ENCODE data around the gene SLC3A2.
A peak's percentile ranks its signal among the peaks of the same experiment; 100 is the strongest.

SLC3A2 gene

DNA sequence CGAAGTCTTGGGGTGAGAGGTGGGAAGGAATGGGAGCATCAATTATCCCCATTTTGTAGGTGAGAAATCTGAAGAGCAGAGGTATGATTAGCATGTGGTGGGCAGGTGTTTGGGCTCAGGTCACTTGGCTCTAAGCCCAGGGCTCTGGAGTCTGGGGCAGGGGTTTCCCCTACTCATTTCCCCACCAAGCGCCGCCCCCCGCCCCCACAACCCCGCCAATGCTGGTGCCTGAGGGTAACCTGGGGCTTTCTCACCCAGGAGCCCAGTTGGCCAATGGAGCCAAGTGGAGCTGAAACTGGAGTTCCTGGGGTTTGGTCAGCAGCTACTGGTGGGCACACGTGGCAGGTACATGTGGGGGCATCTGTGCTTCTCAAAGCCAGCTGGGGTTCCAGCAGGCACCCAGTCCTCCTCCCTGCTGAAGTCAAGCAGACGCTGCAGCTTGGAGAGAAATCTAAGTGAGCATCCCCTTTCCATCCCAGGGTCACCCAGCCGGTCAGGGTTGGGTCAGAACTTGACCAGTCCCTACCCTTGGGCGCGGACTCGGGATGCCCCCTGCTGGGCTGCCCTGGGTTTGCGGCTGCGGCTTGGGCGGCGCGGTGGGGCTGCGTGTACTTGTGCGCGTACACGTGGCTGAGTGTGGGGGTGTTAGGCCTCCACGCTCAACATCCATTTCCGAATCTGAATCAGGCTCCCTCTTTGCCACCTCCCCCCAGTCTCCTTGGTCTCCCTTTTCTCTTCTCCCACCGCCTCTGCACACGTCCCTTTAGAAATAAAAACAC is 42.1 kb downstream of the SLC3A2 start:
- TF ChIP-seq, protein P1, sequence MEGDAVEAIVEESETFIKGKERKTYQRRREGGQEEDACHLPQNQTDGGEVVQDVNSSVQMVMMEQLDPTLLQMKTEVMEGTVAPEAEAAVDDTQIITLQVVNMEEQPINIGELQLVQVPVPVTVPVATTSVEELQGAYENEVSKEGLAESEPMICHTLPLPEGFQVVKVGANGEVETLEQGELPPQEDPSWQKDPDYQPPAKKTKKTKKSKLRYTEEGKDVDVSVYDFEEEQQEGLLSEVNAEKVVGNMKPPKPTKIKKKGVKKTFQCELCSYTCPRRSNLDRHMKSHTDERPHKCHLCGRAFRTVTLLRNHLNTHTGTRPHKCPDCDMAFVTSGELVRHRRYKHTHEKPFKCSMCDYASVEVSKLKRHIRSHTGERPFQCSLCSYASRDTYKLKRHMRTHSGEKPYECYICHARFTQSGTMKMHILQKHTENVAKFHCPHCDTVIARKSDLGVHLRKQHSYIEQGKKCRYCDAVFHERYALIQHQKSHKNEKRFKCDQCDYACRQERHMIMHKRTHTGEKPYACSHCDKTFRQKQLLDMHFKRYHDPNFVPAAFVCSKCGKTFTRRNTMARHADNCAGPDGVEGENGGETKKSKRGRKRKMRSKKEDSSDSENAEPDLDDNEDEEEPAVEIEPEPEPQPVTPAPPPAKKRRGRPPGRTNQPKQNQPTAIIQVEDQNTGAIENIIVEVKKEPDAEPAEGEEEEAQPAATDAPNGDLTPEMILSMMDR (conservative IDR thresholded peaks at IDR 0.05; ENCODE audit: low read depth, low read length): peak; percentile 47
- H3K4me3 ChIP-seq (ENCODE audit: low read length): no peak overlapping the region
- no peak for DNase-seq (ENCODE audit: low read depth)

DNA sequence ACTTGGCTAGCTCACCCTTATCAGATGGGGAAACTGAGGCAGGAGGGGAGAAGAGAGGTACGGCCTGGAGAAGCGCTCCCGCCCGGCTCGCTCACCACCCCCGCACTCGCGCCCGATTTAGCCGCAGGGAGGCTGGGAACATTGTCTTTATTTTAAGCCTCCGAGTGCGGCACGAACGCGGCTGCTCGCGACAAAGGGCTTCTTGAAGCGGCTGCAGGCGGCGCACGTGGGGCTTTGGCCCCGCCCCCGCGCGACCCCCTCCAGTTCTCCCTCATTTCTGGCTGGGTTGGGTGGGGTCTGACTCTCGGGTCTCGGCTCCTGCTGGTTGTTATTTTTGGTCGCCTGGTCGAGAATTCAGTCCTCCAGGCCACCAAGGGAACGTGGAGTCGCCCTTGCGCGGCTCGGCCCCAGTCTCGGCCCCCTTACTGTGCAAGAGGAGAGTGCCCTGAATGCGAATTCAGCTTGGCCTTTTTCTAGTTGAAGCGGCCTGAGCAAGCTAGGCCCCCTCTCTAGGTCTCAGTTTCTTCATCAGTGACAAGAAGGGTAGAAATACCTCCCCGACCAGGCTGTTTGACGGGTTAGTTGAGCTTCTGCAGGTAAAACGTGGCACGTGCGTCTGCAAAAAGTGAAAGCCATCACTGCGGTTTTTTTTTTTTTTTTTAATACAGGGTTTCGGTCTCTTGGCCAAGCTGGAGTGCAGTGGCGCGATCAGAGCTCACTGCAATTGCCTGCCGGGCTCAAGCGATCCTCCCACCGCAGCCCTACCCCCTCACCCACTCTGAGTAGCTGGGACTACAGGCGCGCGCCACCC is 43.1 kb downstream of the SLC3A2 start:
- TF ChIP-seq, protein P1 (conservative IDR thresholded peaks at IDR 0.05; ENCODE audit: low read depth, low read length): no peak
- no peak overlapping the region for H3K4me3 ChIP-seq (ENCODE audit: low read length)
- DNase-seq (ENCODE audit: low read depth): no peak

GRCh38 chr11:62925308-62925707 is 44.6 kb downstream of the SLC3A2 start:
- H3K4me3 ChIP-seq (ENCODE audit: low read length): no peak overlapping the region
- TF ChIP-seq, protein P1 (conservative IDR thresholded peaks at IDR 0.05; ENCODE audit: low read depth, low read length): no peak
- DNase-seq (ENCODE audit: low read depth): no peak

DNA sequence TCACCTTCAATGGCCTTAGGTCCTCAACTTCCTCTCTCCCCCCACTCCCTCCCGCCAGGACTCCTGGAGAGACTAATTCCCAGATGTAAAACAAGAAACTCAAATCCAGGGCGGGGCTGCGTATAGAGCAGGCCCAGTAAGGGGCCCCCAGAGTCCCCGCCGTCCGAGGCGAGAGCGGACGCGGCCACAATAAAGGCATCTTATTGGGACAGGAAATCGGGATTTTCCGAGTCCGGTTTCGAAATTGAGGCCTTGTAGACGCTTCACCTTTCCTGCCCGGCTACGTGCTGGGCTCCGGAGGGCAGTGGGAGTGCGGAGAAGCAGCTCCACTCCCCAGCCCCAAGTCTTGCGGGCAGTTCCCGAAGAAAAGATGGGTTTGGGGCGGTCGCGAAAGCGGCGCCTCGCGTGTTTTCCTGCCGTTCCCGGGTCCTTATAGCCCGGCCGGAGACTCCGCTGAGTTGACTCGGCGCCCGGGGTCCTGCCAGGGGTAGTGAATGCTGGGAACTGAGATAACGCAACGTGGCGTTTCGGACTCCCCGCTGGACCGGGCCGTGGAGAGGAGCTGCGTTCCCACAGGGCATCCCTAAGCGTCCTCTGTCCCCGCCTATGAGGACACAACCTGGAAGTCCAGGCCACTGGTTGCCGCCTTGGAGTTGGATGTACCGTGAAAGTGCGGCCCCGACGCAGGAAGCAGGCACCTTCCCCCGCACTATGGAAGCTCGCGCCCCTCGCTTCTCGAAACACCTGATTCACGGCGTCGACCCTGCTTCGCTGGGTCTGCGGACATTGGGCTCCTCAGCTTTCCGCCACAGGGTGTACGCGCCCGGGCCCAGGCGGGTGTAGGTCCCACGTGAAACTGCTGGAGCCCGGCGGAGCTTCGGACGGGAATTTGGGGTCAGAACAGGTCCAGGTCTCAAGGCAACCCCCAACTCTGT is 45.3 kb downstream of the SLC3A2 start:
- peak overlapping the region; percentile 24 for H3K4me3 ChIP-seq (ENCODE audit: low read length)
- TF ChIP-seq, protein P1 (conservative IDR thresholded peaks at IDR 0.05; ENCODE audit: low read depth, low read length): no peak
- DNase-seq (ENCODE audit: low read depth): no peak

DNA sequence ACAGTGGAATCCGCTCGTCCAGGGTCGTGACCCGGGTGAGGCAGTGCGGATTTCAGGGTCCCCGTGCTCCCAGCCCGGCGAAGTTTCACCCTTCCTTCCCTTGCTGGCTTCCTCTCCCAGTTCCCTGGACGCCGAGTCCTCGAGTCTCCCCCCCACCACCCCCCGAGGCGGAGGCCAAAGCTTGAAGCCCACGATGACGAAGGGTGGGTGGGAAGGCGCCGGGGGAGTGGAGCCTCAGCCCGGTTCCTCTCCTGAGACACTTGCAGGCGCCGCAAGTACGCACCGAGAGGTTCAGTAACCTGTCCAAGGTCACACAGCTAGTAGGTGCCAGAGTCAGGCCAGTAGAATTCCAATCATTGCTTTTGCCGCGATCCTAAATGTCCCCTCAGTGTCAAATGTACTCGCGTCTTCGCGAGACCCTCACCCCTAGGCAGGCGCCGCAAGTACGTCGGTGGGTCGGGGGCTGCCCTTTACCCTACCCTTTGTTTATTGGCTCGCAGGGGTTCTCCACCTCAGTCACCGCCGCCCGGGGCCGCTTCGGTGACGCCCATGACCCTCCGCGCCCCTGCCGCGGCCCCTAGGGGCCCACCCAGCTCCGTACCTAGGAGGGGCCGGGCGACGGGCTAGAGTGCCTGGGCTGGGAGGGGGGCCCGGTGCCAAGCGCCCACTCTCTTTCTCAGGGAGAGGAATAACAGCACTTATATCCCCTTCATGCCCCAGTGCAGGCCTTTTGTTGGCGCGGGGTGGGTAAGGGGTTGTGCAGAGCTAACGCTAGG is 46.2 kb downstream of the SLC3A2 start:
- DNase-seq (ENCODE audit: low read depth): no peak
- no peak overlapping the region for H3K4me3 ChIP-seq (ENCODE audit: low read length)
- TF ChIP-seq, protein P1 (conservative IDR thresholded peaks at IDR 0.05; ENCODE audit: low read depth, low read length): no peak

- no peak for DNase-seq (ENCODE audit: low read depth)
- TF ChIP-seq, protein P1 (conservative IDR thresholded peaks at IDR 0.05; ENCODE audit: low read depth, low read length): no peak
- H3K4me3 ChIP-seq (ENCODE audit: low read length): no peak overlapping the region
These were observed 47.3 kb downstream of the SLC3A2 start for GRCh38 chr11:62928011-62928410.
